Stomach (tissue), 4 donors: ENCODE data around the gene ADAM19.

Experiments used
- POLR2AphosphoS5 ChIP-seq, 3 donors: sonication (generic); formaldehyde crosslinking; IDR thresholded peaks; one replicate each; pipeline ENCODE4 v1.6.1; 2016; ENCODE audit warnings: antibody characterized with exemption in 3 of 3
- TF ChIP-seq, protein P1 (sequence below), 7 experiments: fragments of 450-650 bp in 4 of 7; fragments of 200-600 bp in 3 of 7; sonication (generic) in 3 of 7; IDR thresholded peaks; one replicate each; pipeline ENCODE4 v1.5.1; 2016 to 2019; ENCODE audit warnings: antibody characterized with exemption in 7 of 7, control low read depth in 2 of 7, mild to moderate bottlenecking in 1 of 7

DNA sequence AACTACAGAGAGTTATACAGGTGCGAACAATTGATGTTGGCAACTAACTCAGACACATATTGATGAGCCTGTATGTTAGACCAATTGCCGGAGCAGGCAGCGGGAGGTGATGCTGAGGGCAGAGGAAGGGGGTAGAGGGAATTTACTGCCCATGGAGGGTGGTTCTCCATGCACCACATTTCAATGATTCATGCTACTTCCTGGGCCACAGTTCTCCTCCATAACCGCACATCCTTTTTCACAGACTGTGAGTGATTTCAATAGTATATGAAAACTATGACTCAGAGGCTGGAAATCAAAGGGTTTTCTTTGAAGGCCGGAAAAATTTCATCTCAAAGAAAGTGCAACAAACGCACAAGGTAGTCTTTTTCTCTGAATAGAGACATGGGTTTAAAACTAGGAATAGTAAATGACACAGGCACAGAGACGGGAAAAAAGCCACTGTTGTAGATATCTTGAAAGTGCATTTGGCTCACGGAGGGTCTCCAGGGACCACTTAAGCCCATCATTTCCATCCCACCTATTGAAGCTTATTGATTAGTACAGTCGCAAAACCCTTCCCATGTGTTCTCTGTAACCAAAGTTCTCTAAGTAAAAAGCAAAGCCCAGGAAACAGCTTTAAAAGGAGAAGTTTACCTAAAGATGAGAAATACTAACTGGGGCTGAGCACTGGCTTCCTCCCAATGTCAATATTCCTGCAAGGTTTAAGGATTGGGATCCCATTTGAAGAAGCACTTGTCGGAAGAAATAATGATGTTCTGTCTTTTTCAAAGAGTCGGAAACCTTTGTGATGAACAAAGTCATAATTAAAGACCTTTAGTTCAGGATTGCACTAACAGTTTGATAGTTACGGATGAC is 28.0 kb upstream of the ADAM19 start:
- TF ChIP-seq, protein P1, sequence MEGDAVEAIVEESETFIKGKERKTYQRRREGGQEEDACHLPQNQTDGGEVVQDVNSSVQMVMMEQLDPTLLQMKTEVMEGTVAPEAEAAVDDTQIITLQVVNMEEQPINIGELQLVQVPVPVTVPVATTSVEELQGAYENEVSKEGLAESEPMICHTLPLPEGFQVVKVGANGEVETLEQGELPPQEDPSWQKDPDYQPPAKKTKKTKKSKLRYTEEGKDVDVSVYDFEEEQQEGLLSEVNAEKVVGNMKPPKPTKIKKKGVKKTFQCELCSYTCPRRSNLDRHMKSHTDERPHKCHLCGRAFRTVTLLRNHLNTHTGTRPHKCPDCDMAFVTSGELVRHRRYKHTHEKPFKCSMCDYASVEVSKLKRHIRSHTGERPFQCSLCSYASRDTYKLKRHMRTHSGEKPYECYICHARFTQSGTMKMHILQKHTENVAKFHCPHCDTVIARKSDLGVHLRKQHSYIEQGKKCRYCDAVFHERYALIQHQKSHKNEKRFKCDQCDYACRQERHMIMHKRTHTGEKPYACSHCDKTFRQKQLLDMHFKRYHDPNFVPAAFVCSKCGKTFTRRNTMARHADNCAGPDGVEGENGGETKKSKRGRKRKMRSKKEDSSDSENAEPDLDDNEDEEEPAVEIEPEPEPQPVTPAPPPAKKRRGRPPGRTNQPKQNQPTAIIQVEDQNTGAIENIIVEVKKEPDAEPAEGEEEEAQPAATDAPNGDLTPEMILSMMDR (IDR thresholded peaks at IDR 0.05) = no peak
- no peak for TF ChIP-seq POLR2AphosphoS5 (IDR thresholded peaks at IDR 0.05)
